ENCODE data around the gene TBCD.

TBCD gene

DNA sequence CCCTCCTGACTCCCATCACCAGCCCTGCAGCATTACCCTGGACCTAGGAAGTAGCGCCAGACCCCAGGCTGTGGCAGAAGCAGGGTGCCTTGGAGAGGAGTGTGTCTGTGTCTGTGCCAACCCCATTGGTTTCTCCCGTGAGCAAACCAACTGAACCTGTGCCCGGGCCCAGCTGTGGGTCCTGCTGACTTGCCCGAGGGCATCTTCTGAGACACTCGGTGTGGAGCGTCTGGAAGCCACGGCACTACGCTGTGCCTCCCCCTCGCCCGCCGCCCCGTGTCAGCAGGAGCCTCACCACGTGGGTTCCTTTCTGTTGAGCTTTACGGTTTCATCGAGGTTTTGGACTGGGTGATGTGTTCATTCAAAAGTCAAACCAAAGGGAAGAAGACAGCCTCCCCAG, 60.2 kb downstream of the TBCD start:
- H3K27ac ChIP-seq = no peak overlapping the region
- in situ Hi-C loops (cut with HindIII; ENCODE audit: low pct_ligation_motif_present, low sequenced_read_pairs) = no loop called here
- no peaks in the 10 kb centered on the region for H3K36me3 ChIP-seq (replicated peaks)
- DNase-seq = no peak
- TF ChIP-seq, protein P1, sequence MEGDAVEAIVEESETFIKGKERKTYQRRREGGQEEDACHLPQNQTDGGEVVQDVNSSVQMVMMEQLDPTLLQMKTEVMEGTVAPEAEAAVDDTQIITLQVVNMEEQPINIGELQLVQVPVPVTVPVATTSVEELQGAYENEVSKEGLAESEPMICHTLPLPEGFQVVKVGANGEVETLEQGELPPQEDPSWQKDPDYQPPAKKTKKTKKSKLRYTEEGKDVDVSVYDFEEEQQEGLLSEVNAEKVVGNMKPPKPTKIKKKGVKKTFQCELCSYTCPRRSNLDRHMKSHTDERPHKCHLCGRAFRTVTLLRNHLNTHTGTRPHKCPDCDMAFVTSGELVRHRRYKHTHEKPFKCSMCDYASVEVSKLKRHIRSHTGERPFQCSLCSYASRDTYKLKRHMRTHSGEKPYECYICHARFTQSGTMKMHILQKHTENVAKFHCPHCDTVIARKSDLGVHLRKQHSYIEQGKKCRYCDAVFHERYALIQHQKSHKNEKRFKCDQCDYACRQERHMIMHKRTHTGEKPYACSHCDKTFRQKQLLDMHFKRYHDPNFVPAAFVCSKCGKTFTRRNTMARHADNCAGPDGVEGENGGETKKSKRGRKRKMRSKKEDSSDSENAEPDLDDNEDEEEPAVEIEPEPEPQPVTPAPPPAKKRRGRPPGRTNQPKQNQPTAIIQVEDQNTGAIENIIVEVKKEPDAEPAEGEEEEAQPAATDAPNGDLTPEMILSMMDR (IDR thresholded peaks at IDR 0.05; ENCODE audit: low read depth, low read length, missing control alignments) = no peak
- H3K4me3 ChIP-seq (ENCODE audit: low read depth, low read length) = no peak overlapping the region
- H3K27me3 ChIP-seq (replicated peaks) = no peaks in the 10 kb centered on the region

DNA sequence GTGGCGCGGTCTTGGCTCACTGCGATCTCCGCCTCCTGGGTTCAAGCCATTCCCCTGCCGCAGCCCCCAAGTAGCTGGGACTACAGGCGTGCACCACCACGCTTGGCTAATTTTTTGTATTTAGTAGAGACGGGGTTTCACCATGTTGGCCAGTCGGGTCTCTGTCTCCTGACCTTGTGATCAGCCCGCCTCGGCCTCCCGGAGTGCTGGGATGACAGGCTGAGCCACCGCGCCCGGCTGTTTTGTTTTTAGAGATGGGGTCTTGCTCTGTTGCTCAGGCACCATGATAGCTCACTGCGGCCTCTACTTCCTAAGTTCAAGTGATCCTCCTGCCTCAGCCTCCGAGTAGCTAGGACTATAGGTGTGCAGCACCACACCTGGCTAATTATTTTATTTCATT, 60.7 kb downstream of the TBCD start:
- no peaks in the 10 kb centered on the region for H3K27me3 ChIP-seq (replicated peaks)
- H3K4me3 ChIP-seq (ENCODE audit: low read depth, low read length) = no peak overlapping the region
- TF ChIP-seq, protein P1 (IDR thresholded peaks at IDR 0.05; ENCODE audit: low read depth, low read length, missing control alignments) = no peak
- in situ Hi-C loops (cut with HindIII; ENCODE audit: low pct_ligation_motif_present, low sequenced_read_pairs) = no loop called here
- no peaks in the 10 kb centered on the region for H3K36me3 ChIP-seq (replicated peaks)
- no peak for DNase-seq
- no peak overlapping the region for H3K27ac ChIP-seq

DNA sequence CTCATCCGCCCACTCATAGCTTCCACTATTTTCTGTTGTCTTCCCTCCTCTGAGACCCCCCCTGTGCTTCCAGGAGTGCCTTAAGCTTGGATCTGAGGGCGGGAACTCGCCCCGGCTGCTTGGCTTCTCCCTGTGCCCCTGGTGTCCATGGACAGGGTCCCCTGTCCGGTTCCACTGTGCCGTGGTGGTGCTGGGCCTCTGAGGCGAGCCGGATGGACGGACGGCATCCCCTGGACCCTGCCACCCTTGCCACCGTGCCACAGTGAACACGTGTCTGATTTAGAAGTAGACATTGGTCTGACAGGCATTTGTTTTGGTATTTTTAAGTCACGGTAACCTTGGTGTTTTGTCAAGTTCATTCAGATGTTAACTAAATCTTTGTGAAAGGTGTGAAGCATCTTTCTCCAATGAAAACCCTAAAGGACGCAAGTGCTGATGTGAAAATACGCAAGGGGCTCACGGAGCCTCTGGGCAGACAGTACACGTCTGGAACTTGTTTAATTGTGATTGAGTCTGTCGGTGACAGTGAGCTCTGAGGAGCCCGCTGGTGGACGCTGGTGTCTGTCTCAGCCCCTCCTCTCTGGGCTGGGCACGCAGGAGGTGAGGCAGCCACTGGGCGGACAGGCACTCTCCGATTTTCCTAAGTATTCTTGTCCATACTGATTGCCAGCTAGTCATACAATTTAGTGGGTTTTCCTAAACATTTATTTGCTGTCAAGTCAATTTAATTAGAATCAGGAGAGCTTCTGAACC, 61.6 kb downstream of the TBCD start:
- no peaks in the 10 kb centered on the region for H3K36me3 ChIP-seq (replicated peaks)
- TF ChIP-seq, protein P1 (IDR thresholded peaks at IDR 0.05; ENCODE audit: low read depth, low read length, missing control alignments) = no peak
- no peak for DNase-seq
- no peaks in the 10 kb centered on the region for H3K27me3 ChIP-seq (replicated peaks)
- in situ Hi-C loops (cut with HindIII; ENCODE audit: low pct_ligation_motif_present, low sequenced_read_pairs) = no loop called here
- no peak overlapping the region for H3K27ac ChIP-seq
- no peak overlapping the region for H3K4me3 ChIP-seq (ENCODE audit: low read depth, low read length)

DNA sequence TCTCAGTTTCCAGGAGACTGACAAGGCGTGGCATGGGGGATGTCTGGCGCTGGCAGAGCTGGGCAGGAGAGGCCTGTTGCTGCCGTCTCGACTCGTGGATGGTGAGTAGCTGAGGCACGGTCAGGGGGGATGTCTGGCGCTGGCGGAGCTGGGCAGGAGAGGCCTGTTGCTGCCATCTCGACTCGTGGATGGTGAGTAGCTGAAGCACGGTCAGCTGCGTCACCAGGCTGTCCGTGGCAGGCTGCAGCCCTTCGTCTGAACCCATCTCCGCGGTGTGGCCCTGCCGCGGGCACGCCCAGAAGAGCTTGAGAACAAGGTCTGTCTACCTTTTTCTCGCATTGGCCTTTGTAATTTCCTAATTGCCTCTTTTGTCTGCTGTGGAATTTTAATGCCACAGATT, 63.0 kb downstream of the TBCD start:
- no peaks in the 10 kb centered on the region for H3K36me3 ChIP-seq (replicated peaks)
- H3K4me3 ChIP-seq (ENCODE audit: low read depth, low read length) = no peak overlapping the region
- DNase-seq = no peak
- no peak overlapping the region for H3K27ac ChIP-seq
- TF ChIP-seq, protein P1 (IDR thresholded peaks at IDR 0.05; ENCODE audit: low read depth, low read length, missing control alignments) = no peak
- in situ Hi-C loops (cut with HindIII; ENCODE audit: low pct_ligation_motif_present, low sequenced_read_pairs) = no loop called here
- no peaks in the 10 kb centered on the region for H3K27me3 ChIP-seq (replicated peaks)

DNA sequence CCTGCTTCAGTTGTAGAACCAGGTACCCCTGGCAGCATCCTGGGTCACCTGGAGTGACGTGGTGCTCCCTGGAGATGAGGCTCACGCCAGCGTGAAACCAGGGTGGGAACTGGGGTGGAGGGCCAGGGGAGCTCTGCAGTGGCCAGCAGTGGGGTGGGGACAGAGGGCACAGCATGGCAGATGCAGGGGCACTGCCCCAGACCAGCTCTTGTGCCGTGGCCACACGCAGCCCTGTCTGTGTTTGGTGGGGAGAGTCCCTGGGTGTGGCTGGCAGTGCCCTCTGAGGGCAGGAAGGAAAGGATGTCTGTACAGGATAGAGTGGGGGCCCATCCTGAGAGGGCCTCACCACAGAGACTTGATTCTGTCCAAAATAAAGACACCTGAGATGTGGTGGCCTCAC, 63.5 kb downstream of the TBCD start:
- H3K27me3 ChIP-seq (replicated peaks) = no peaks in the 10 kb centered on the region
- H3K36me3 ChIP-seq (replicated peaks) = no peaks in the 10 kb centered on the region
- H3K4me3 ChIP-seq (ENCODE audit: low read depth, low read length) = no peak overlapping the region
- in situ Hi-C loops (cut with HindIII; ENCODE audit: low pct_ligation_motif_present, low sequenced_read_pairs) = no loop called here
- DNase-seq = no peak
- TF ChIP-seq, protein P1 (IDR thresholded peaks at IDR 0.05; ENCODE audit: low read depth, low read length, missing control alignments) = no peak
- no peak overlapping the region for H3K27ac ChIP-seq

DNA sequence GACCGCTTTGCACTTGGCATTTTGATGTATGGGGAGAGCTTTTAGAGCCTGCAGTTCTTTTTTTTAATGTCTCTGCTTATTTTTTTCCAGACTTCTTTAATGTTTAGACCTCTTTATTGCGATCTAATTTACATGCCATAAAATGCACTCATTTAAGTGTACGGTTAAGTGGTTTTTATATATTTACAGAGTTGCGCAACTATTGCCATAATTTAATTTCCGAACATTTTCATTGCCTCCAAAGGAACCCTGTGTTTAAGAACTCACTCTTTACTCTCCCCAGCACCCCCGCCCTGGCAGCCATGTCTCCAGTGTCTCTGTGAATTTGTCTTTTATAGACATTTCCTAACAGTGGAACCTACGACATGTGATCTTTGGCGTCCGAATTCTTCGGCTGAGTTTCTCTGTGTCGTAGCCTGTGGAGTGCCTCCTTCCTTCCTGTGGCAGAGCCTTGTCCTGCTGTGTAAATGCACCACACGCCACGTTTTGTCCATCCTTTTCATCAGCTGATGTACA, 64.0 kb downstream of the TBCD start:
- Histone ChIP-seq H3K27ac (no peak overlapping the region), H3K27me3 (replicated peaks) (no peaks in the 10 kb centered on the region), H3K36me3 (replicated peaks) (no peaks in the 10 kb centered on the region), H3K4me3 (ENCODE audit: low read depth, low read length) (no peak overlapping the region)
- TF ChIP-seq, protein P1 (IDR thresholded peaks at IDR 0.05; ENCODE audit: low read depth, low read length, missing control alignments) = no peak
- no peak for DNase-seq
- in situ Hi-C loops (cut with HindIII; ENCODE audit: low pct_ligation_motif_present, low sequenced_read_pairs) = no loop called here
